Natural killer cell treated with Interleukin-12 subunit alpha and Interleukin-12 subunit beta and Interleukin-15 and Interleukin-18, amount 100 ng/mL, for 72 hours (primary cell): ENCODE measurements around the gene NOS1AP. TPM values are rescaled to one million over a fixed set of nuclear protein-coding genes. Genes with fewer than 3 reads are reported as not detected.

ENCODE experiments used
- ATAC-seq, 2 donors: fragments of 150-1000 bp; cut with Tn5 transposase in 1 of 2; sonication (Bioruptor Pico), chemical (Tn5 transposase) in 1 of 2; 2 replicates each; pipeline ENCODE4 v1.10.0; 2021
- DNase-seq: peaks from one replicate; pipeline ENCODE4 v3.0.0; 2022; ENCODE audit warnings: low spot score
- H3K27ac Mint-ChIP-seq, 2 donors: 1 replicate in 1 of 2; 2 replicates in 1 of 2; pipeline ENCODE4 v1.8.0; 2022; ENCODE audit warnings: mixed read lengths in 2 of 2, mild to moderate bottlenecking in 1 of 2, moderate library complexity in 1 of 2
- H3K27me3 Mint-ChIP-seq, 2 donors: 1 replicate in 1 of 2; 2 replicates in 1 of 2; pipeline ENCODE4 v1.8.0; 2022; ENCODE audit warnings: mixed read lengths in 2 of 2
- H3K36me3 Mint-ChIP-seq: one replicate; pipeline ENCODE4 v1.8.0; 2022; ENCODE audit warnings: mixed read lengths
- H3K4me1 Mint-ChIP-seq, 2 donors: 1 replicate in 1 of 2; 2 replicates in 1 of 2; pipeline ENCODE4 v1.8.0; 2022; ENCODE audit warnings: low read depth in 2 of 2, mixed read lengths in 2 of 2, mild to moderate bottlenecking in 1 of 2
- H3K4me3 Mint-ChIP-seq: one replicate; pipeline ENCODE4 v1.8.0; 2022; ENCODE audit warnings: mixed read lengths
- H3K9me3 Mint-ChIP-seq: 2 replicates; pipeline ENCODE4 v1.8.0; 2022; ENCODE audit warnings: mixed read lengths
- total RNA-seq, 2 donors: library from RNA; stranded (reverse); gene quantifications; one replicate each; pipeline ENCODE4 v1.2.3, GENCODE V29; 2022

NOS1AP gene
- total RNA-seq, 2 donors from 2014 or later, result 0.12 TPM; not detected in 1

DNA sequence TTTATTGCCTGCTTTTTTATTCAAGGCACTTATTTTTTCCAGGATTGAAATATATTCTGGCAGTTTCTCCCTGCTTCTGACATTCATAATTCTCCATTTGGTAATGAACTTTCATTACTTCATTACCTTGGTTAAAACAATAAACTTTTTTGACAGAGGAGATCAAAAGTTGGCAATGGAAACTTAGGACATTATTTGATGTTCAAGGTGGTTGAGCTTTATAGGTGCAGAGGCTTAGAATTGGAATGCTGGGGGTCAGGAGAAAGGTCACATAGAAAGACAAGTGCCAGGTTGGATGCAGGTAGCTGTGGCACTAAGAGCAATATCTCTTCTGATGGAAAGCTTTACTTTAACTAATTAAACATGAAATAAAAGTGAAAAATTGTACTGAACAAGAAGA is 154.8 kb downstream of the NOS1AP start:
- Mint-ChIP-seq H3K9me3 (no peaks in the 10 kb centered on the region), H3K27ac (no peak overlapping the region), H3K4me1 (no peaks in the 10 kb centered on the region), H3K4me3 (no peak overlapping the region), H3K36me3 (no peaks in the 10 kb centered on the region), H3K27me3 (peaks cover 18 to 25% of the 10 kb centered on the region in 2 donors)
- DNase-seq, result no peak
- no peak for ATAC-seq

DNA sequence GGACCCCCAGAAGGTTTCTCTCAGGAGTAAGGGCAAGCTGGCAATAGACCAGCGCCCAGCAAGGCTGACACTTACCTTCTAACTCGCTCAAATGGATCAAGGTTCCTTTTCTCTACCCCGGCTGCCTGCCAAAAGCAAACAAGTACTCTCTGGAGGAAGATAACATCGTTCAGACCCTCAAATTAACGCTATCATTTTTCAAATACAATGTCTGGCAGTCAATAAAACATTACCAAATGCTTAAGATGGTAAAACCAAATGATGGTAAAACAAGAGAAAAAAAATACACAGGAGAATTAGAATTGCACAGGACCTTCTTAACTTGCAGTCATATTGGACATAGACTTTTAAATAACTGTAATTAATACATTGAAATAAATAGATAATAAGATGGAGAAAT is 159.1 kb downstream of the NOS1AP start:
- no peak for ATAC-seq
- DNase-seq, result no peak
- no peak overlapping the region for H3K27ac Mint-ChIP-seq
- H3K4me1 Mint-ChIP-seq, result no peaks in the 10 kb centered on the region
- no peaks in the 10 kb centered on the region for H3K36me3 Mint-ChIP-seq
- no peaks in the 10 kb centered on the region for H3K9me3 Mint-ChIP-seq
- peaks cover 12 to 23% of the 10 kb centered on the region in 2 donors for H3K27me3 Mint-ChIP-seq
- no peak overlapping the region for H3K4me3 Mint-ChIP-seq

GRCh38 chr1:162229549-162229948 is 160.1 kb downstream of the NOS1AP start:
- no peak for ATAC-seq
- DNase-seq, result no peak
- peaks cover 18 to 23% of the 10 kb centered on the region in 2 donors for H3K27me3 Mint-ChIP-seq
- no peaks in the 10 kb centered on the region for H3K36me3 Mint-ChIP-seq
- H3K4me1 Mint-ChIP-seq, result no peaks in the 10 kb centered on the region
- no peak overlapping the region for H3K4me3 Mint-ChIP-seq
- no peak overlapping the region for H3K27ac Mint-ChIP-seq
- no peaks in the 10 kb centered on the region for H3K9me3 Mint-ChIP-seq

DNA sequence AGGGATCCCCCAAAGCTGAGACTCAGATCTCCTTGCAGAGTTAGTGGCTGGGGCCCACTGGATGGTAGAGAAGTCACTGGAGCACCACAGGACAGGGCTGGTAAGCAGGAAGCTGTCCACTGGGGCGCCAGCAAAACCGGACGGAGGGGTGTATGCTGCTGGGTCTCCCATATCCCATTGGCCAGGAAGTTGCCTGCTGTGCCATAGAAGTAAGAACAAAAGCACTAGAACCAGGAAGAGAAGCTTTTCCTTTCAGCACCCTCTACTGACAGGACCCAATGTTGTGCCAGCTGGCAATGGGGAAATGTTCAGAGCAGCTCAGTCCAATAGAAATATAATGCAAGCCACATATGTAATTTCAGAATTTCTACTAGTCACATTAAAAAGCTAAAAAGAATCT is 160.6 kb downstream of the NOS1AP start:
- Mint-ChIP-seq H3K36me3 (no peaks in the 10 kb centered on the region), H3K4me3 (no peak overlapping the region), H3K27me3 (peaks cover 21 to 23% of the 10 kb centered on the region in 2 donors), H3K9me3 (no peaks in the 10 kb centered on the region), H3K27ac (no peak overlapping the region), H3K4me1 (no peaks in the 10 kb centered on the region)
- DNase-seq (no peak), ATAC-seq (no peak)

- no peak for ATAC-seq
- H3K36me3 Mint-ChIP-seq, result no peaks in the 10 kb centered on the region
- no peak for DNase-seq
- no peaks in the 10 kb centered on the region for H3K4me1 Mint-ChIP-seq
- H3K4me3 Mint-ChIP-seq, result no peak overlapping the region
- no peak overlapping the region for H3K27ac Mint-ChIP-seq
- no peaks in the 10 kb centered on the region for H3K9me3 Mint-ChIP-seq
- H3K27me3 Mint-ChIP-seq, result peaks cover 23% of the 10 kb centered on the region in 2 donors
Measured at GRCh38 chr1:162230517-162230916, 161.0 kb downstream of the NOS1AP start.

GRCh38 chr1:162232034-162232711 is 162.7 kb downstream of the NOS1AP start:
- no peak overlapping the region for H3K4me3 Mint-ChIP-seq
- H3K27ac Mint-ChIP-seq, result no peak overlapping the region
- DNase-seq (no peak), ATAC-seq (no peak)
- H3K4me1 Mint-ChIP-seq, result no peaks in the 10 kb centered on the region
- no peaks in the 10 kb centered on the region for H3K36me3 Mint-ChIP-seq
- peaks cover 31% of the 10 kb centered on the region in 2 donors for H3K27me3 Mint-ChIP-seq
- no peaks in the 10 kb centered on the region for H3K9me3 Mint-ChIP-seq

DNA sequence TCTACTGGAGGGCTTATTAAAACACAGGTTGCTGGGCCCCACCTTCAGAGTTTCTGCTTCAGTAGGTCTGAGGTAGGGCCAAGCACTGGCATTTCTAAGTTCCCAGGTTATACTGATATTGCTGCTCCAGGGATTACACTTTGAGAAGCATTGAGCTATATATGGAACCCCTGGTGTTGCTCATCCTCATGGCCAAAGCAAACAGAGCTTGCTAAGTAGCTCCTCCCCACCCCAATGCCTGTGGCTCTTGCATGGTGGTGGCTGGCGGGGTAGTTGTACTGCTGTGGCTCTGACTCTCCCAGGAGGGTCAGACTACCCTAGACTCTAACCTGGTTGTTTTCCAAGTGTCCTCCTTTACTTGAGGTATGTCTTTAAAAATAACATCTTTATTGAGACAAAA is 163.6 kb downstream of the NOS1AP start:
- no peak overlapping the region for H3K27ac Mint-ChIP-seq
- H3K27me3 Mint-ChIP-seq, result peaks cover 24 to 26% of the 10 kb centered on the region in 2 donors
- H3K9me3 Mint-ChIP-seq, result no peaks in the 10 kb centered on the region
- DNase-seq (no peak), ATAC-seq (no peak)
- no peaks in the 10 kb centered on the region for H3K4me1 Mint-ChIP-seq
- H3K36me3 Mint-ChIP-seq, result no peaks in the 10 kb centered on the region
- H3K4me3 Mint-ChIP-seq, result no peak overlapping the region

GRCh38 chr1:162233937-162234336 is 164.4 kb downstream of the NOS1AP start:
- H3K27me3 Mint-ChIP-seq, result peaks cover 22 to 26% of the 10 kb centered on the region in 2 donors
- DNase-seq (no peak), ATAC-seq (no peak)

GRCh38 chr1:162234571-162234970 is 165.1 kb downstream of the NOS1AP start:
- H3K9me3 Mint-ChIP-seq, result no peaks in the 10 kb centered on the region
- no peaks in the 10 kb centered on the region for H3K4me1 Mint-ChIP-seq

More at GRCh38 chr1:162233937-162234336, 164.4 kb downstream of the NOS1AP start:
- no peaks in the 10 kb centered on the region for H3K36me3 Mint-ChIP-seq
- no peak overlapping the region for H3K27ac Mint-ChIP-seq
- H3K4me1 Mint-ChIP-seq, result no peaks in the 10 kb centered on the region
- H3K9me3 Mint-ChIP-seq, result no peaks in the 10 kb centered on the region
- no peak overlapping the region for H3K4me3 Mint-ChIP-seq

GRCh38 chr1:162235241-162235800 is 165.8 kb downstream of the NOS1AP start:
- no peaks in the 10 kb centered on the region for H3K9me3 Mint-ChIP-seq
- DNase-seq (no peak), ATAC-seq (no peak)
- H3K36me3 Mint-ChIP-seq, result no peaks in the 10 kb centered on the region
- H3K4me3 Mint-ChIP-seq, result no peak overlapping the region
- H3K27ac Mint-ChIP-seq, result no peak overlapping the region
- no peaks in the 10 kb centered on the region for H3K4me1 Mint-ChIP-seq
- H3K27me3 Mint-ChIP-seq, result peaks cover 16 to 26% of the 10 kb centered on the region in 2 donors

More at GRCh38 chr1:162234571-162234970, 165.1 kb downstream of the NOS1AP start:
- Mint-ChIP-seq H3K4me3 (no peak overlapping the region), H3K27me3 (peaks cover 20 to 27% of the 10 kb centered on the region in 2 donors), H3K27ac (no peak overlapping the region), H3K36me3 (no peaks in the 10 kb centered on the region)
- DNase-seq, result no peak
- no peak for ATAC-seq

DNA sequence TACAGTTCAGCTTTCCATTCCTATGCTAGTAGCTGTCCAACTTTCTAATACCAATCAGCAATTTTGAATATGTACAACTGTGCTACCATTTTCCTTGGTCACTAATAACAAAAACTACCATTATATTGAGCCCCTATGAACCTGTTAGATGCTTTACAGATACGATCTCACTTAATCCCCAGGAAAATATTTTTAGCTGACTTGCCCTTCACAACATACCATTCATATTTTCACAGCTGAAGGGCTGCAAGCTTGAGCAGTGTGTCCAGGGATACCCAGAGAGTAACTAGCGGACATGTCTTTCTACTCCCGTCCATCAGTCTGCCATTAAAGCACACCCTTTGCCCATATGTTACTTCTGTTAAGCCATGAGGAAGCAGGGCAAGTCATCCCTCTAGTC is 166.7 kb downstream of the NOS1AP start:
- H3K4me1 Mint-ChIP-seq, result no peaks in the 10 kb centered on the region
- H3K36me3 Mint-ChIP-seq, result no peaks in the 10 kb centered on the region
- peaks cover 25 to 35% of the 10 kb centered on the region in 2 donors for H3K27me3 Mint-ChIP-seq
- no peak overlapping the region for H3K4me3 Mint-ChIP-seq
- H3K9me3 Mint-ChIP-seq, result no peaks in the 10 kb centered on the region
- ATAC-seq (no peak), DNase-seq (no peak)
- no peak overlapping the region for H3K27ac Mint-ChIP-seq

- Mint-ChIP-seq H3K4me3 (no peak overlapping the region), H3K4me1 (no peaks in the 10 kb centered on the region), H3K27ac (no peak overlapping the region), H3K9me3 (no peaks in the 10 kb centered on the region), H3K36me3 (no peaks in the 10 kb centered on the region), H3K27me3 (peaks cover 29 to 36% of the 10 kb centered on the region in 2 donors)
- ATAC-seq, result no peak
- DNase-seq, result no peak
Measured at GRCh38 chr1:162236618-162237017, 167.1 kb downstream of the NOS1AP start.

- ATAC-seq, result no peak
- Mint-ChIP-seq H3K4me1 (no peaks in the 10 kb centered on the region), H3K36me3 (no peaks in the 10 kb centered on the region), H3K4me3 (no peak overlapping the region), H3K27ac (no peak overlapping the region), H3K9me3 (no peaks in the 10 kb centered on the region), H3K27me3 (peaks cover 26 to 43% of the 10 kb centered on the region in 2 donors)
- no peak for DNase-seq
Measured at GRCh38 chr1:162240577-162240976, 171.1 kb downstream of the NOS1AP start.

DNA sequence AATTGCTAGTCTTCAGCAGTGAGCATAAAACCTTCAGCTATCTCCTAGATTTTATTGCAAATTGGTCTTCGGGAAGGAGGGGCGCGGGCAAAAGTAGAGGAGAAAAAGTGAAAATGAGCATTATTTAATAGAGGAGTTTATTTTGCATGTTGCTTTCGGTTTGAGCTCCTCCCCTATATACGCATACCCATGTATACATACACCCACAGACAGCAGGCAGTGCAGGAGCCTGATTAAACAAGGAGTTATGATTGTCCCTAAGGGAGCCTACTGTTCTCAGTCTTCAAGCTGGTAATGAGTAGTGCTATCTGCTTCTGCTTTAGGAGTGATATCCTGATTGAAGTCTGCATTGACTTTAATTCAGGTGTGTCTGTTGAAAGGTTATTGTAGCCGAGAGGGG is 173.3 kb downstream of the NOS1AP start:
- ATAC-seq, result no peak
- Mint-ChIP-seq H3K4me1 (no peaks in the 10 kb centered on the region), H3K9me3 (no peaks in the 10 kb centered on the region), H3K27me3 (peaks cover 27 to 44% of the 10 kb centered on the region in 2 donors), H3K4me3 (no peak overlapping the region), H3K36me3 (no peaks in the 10 kb centered on the region), H3K27ac (no peak overlapping the region)
- DNase-seq, result no peak
